AG04450 (cell line): ENCODE measurements around the gene RPS6KA5. TPM values are rescaled to one million over a fixed set of nuclear protein-coding genes. Genes with fewer than 3 reads are reported as not detected.
"Not testable (repeated sequence)": the region's sequence is repeated elsewhere in the genome, so short reads cannot be mapped to it uniquely, and the experiment has no call there.

Source experiments
- CTCF ChIA-PET: fragments of 300-600, 350-600 bp; formaldehyde crosslinking; extraction: SDS; loops from one replicate; lab custom pipeline; 2022; ENCODE audit warnings: antibody characterized with exemption, inconsistent platforms; lab: Charles Lee
- POLR2A ChIA-PET: fragments of 350-600 bp; formaldehyde crosslinking; extraction: SDS; loops from one replicate; lab custom pipeline; 2021; ENCODE audit warnings: antibody characterized with exemption, inconsistent platforms; lab: Yijun Ruan, JAX
- DNase-seq: peaks from one replicate; pipeline ENCODE4 v3.0.0-alpha.2; 2011; ENCODE audit warnings: low read depth, low spot score
- H3K27ac ChIP-seq: one replicate; pipeline ENCODE4 v1.5.1; 2012; ENCODE audit warnings: low read depth, low read length, control low read depth
- H3K27me3 ChIP-seq: one replicate; pipeline ENCODE4 v1.6.0; 2012; ENCODE audit warnings: low read length; ENCODE audit not compliant: control insufficient read depth, insufficient read depth
- H3K4me3 ChIP-seq: 2 replicates; pipeline ENCODE4 v1.5.1; 2011; ENCODE audit warnings: mild to moderate bottlenecking, low read depth, low read length, control low read depth
- H3K9me3 ChIP-seq: 2 replicates; pipeline ENCODE4 v1.5.1; 2012; ENCODE audit warnings: low read length; ENCODE audit not compliant: control insufficient read depth, insufficient read depth
- CTCF ChIP-seq: IDR thresholded peaks from 2 replicates; pipeline ENCODE4 v1.5.1; 2011; ENCODE audit warnings: low read depth, low read length, control low read depth, inconsistent platforms
- polyA plus RNA-seq: library from polyadenylated mRNA; depleted of rRNA; stranded (reverse); fragments of >200 nt; gene quantifications from 2 replicates; pipeline ENCODE4 v1.2.3, GENCODE V29; 2011

The RPS6KA5 gene
- polyA plus RNA-seq, 1 experiment: 1.5 TPM

GRCh38 chr14:91090743-91091142 is 30.3 kb upstream of the RPS6KA5 start:
- no peak for TF ChIP-seq CTCF
- no peak overlapping the region for H3K4me3 ChIP-seq
- CTCF ChIA-PET: no interaction called here
- no peak for DNase-seq
- POLR2A ChIA-PET: no interaction called here
- no peaks in the 10 kb centered on the region for H3K9me3 ChIP-seq
- H3K27ac ChIP-seq: no peak overlapping the region
- H3K27me3 ChIP-seq: peaks cover 9% of the 10 kb centered on the region

GRCh38 chr14:91089958-91090535 is 29.6 kb upstream of the RPS6KA5 start:
- no peaks in the 10 kb centered on the region for H3K9me3 ChIP-seq
- H3K27me3 ChIP-seq: peaks cover 9% of the 10 kb centered on the region
- ChIA-PET POLR2A (no interaction called here), CTCF (no interaction called here)
- no peak overlapping the region for H3K4me3 ChIP-seq
- no peak overlapping the region for H3K27ac ChIP-seq
- no peak for DNase-seq
- TF ChIP-seq CTCF: no peak

- no peaks in the 10 kb centered on the region for H3K9me3 ChIP-seq
- CTCF ChIA-PET: no interaction called here
- TF ChIP-seq CTCF: no peak
- no peak overlapping the region for H3K27ac ChIP-seq
- no peak overlapping the region for H3K4me3 ChIP-seq
- no peak for DNase-seq
- POLR2A ChIA-PET: no interaction called here
- H3K27me3 ChIP-seq: peaks cover 9% of the 10 kb centered on the region
Observed at GRCh38 chr14:91088585-91089235, 28.3 kb upstream of the RPS6KA5 start.

GRCh38 chr14:91087470-91087869 is 27.0 kb upstream of the RPS6KA5 start:
- H3K4me3 ChIP-seq, POLR2A ChIA-PET, H3K27me3 ChIP-seq, CTCF ChIA-PET, H3K9me3 ChIP-seq, H3K27ac ChIP-seq, DNase-seq: not testable (repeated sequence)

GRCh38 chr14:91084516-91084915 is 24.1 kb upstream of the RPS6KA5 start:
- TF ChIP-seq CTCF: no peak
- ChIA-PET CTCF (no interaction called here), POLR2A (no interaction called here)
- no peak overlapping the region for H3K27ac ChIP-seq
- no peaks in the 10 kb centered on the region for H3K9me3 ChIP-seq
- H3K4me3 ChIP-seq: no peak overlapping the region
- no peak for DNase-seq
- peaks cover 5% of the 10 kb centered on the region for H3K27me3 ChIP-seq
